ENCODE measurements around the gene CDCA5.
A peak's percentile ranks its signal among the peaks of the same experiment; 100 is the strongest.

The CDCA5 gene

GRCh38 chr11:65060913-65061408 is 22.9 kb downstream of the CDCA5 start:
- no peak for DNase-seq (ENCODE audit: low read depth)
- in situ Hi-C loops (cut with HindIII; ENCODE audit: low sequenced_read_pairs): no loop called here
- H3K4me3 ChIP-seq (ENCODE audit: low read depth, low read length): no peak overlapping the region
- TF ChIP-seq CTCF (IDR thresholded peaks at IDR 0.05; ENCODE audit: low read depth, low read length, missing control alignments): peak; percentile 43

GRCh38 chr11:65059959-65060824 is 23.6 kb downstream of the CDCA5 start:
- no peak overlapping the region for H3K4me3 ChIP-seq (ENCODE audit: low read depth, low read length)

GRCh38 chr11:65059523-65059922 is 24.3 kb downstream of the CDCA5 start:
- no peak overlapping the region for H3K4me3 ChIP-seq (ENCODE audit: low read depth, low read length)
- in situ Hi-C loops (cut with HindIII; ENCODE audit: low sequenced_read_pairs): no loop called here
- no peak for DNase-seq (ENCODE audit: low read depth)
- no peak for TF ChIP-seq CTCF (IDR thresholded peaks at IDR 0.05; ENCODE audit: low read depth, low read length, missing control alignments)

More at GRCh38 chr11:65059959-65060824, 23.6 kb downstream of the CDCA5 start:
- no peak for TF ChIP-seq CTCF (IDR thresholded peaks at IDR 0.05; ENCODE audit: low read depth, low read length, missing control alignments)
- in situ Hi-C loops (cut with HindIII; ENCODE audit: low sequenced_read_pairs): no loop called here
- no peak for DNase-seq (ENCODE audit: low read depth)

DNA sequence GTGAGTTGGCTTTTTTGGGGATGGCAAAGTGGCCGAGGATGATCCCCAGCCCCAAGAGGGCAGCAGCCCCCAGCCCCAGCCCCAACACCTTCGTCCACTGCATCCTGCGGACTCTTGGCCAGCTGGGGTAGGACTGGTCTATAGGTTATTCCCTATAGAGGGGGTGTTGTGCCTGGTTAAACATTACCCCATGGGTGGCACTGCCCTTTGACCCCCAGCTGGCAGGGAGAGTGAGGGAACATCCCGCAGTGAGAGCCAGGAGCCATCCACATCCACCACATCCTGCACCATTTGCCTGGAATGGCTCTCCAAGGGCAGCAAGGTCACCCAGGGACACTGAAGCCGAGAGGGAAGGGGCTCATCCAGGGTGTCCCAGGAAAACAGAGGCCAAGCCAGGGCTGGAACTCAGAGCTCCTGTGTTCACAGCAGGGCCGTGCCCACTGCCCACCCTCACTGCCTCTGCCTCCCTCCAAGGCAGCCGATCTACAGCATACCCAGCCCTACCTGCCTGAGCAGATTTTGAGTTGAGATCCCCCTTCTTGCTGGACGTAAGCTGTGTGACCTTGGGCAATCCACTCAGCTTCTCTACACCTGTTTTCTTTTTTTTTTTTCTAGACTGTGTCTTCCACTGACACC is 25.3 kb downstream of the CDCA5 start, which contains the start of gene NAALADL1:
NAALADL1 (minus strand) TSS at position 135 of the 636 bp plus-strand sequence; CDS start at position 103, 32 bp downstream.
- in situ Hi-C loops (cut with HindIII; ENCODE audit: low sequenced_read_pairs): no loop called here
- no peak within 1 kb of the TSS for H3K4me3 ChIP-seq (ENCODE audit: low read depth, low read length)
- TF ChIP-seq CTCF (IDR thresholded peaks at IDR 0.05; ENCODE audit: low read depth, low read length, missing control alignments): no peak
- no peak for DNase-seq (ENCODE audit: low read depth)

DNA sequence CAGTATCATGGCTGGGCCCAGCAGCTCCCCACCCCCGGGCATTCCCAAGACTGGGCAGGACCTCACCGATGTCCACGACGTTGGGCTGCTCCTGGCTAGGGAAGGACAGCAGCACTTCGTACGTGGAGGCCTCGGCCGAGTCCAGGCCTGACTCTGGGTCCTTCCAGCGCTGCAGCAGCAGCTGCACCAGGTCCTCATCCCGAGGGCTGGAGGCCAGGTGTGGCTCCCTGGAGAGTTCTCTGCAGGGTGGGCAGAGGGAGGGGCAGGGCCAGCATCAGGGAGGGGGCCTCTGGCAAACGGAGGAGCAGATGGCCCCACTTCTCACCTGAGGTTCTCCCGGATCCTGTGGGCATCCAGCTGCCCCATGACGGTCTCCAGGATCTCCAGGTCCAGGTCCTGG is 25.8 kb downstream of the CDCA5 start:
- in situ Hi-C loops (cut with HindIII; ENCODE audit: low sequenced_read_pairs): no loop called here
- TF ChIP-seq CTCF (IDR thresholded peaks at IDR 0.05; ENCODE audit: low read depth, low read length, missing control alignments): no peak
- DNase-seq (ENCODE audit: low read depth): no peak
- H3K4me3 ChIP-seq (ENCODE audit: low read depth, low read length): no peak overlapping the region

GRCh38 chr11:65057526-65057925 is 26.3 kb downstream of the CDCA5 start:
- in situ Hi-C loops (cut with HindIII; ENCODE audit: low sequenced_read_pairs): no loop called here
- DNase-seq (ENCODE audit: low read depth): no peak
- no peak for TF ChIP-seq CTCF (IDR thresholded peaks at IDR 0.05; ENCODE audit: low read depth, low read length, missing control alignments)
- no peak overlapping the region for H3K4me3 ChIP-seq (ENCODE audit: low read depth, low read length)

All from astrocyte of the cerebellum (primary cell).